ENCODE data around the gene ZNF548.
"Not testable (repeated sequence)": the region's sequence is repeated elsewhere in the genome, so short reads cannot be mapped to it uniquely, and the experiment has no call there.

ZNF548 gene

DNA sequence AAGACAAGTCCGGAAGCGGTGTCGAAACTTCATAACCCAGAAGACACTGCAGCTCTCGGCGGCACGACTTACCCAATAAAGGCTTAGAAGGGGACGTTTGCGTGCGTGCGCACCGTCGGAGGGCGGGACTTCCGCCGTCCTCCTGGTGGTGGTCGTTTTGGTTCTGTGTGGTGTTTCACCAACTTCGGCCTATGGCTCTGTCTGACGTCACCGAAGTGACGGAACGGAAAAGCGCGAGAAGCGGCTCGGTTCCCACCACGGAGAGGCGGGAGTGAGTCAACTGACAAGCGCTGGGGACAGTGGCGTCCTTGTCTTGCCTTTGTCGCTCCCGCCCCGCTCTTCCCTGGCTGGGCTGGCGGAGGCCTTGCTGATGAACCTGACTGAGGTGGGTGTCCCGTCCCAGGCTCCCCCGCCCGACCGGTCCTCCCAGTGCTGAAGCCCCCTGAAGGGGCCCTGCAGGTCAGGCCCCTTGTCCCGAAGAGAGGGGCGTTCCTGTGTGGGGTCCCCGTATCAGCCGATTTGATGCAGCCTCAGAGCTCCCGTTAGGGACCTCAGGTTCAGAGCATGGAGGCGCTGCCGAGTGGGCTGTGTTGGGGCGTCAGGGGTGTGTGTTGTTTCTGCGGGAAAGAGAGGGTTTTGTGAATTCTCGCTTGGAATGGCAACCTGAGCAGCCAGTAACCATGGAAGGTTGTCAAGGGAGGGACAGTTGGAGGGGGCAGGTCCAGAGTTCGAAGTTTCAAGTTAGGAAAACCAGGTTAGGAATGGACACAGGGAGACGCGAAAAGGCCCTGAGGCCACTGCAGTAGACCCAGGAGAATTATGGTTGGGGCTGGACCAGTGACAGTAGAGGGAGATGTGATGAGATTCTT is at the start of gene ZNF548:
Gene ZNF548, plus strand, starts transcription at position 125 of the 869 bp plus-strand sequence. Its CDS starts 246 bp downstream, at position 371.
- DNase-seq = peak; percentile 97

DNA sequence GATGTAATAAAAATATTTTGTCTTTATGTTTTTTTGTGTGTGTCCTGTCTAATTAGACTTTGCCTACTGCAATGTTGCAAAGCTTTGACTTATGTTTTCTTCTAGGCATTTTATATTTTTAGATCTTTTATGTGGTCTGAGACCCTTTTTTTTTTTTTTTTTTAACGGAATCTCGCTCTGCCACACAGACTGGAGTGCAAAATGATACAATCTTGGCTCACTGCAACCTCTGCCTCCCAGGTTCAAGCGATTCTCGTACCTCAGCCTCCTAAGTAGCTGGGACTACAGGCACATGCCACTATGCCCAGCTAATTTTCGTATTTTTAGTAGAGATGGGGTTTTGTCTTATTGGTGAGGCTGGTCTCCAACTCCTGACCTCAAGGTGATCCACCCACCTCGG is 47.1 kb upstream of the ZNF548 start:
- no peak for DNase-seq

DNA sequence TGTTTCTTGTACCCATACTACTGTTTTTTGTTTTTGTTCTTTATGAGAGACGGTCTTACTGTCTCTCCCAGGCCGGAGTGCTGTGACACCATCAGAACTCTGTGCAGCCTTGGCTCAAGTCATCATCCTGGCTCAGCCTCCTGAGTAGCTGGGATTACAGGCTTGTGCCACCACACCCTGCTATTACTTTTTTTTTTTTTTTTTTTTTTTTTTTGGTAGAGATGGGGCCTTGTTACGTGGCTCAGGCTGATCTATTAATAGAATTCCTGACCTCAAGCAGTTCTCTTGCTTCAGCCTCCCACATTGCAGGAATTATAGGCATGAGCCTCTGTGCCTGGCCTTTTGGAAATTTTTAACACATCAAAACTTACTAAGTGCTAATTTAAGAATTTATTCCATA is 41.5 kb upstream of the ZNF548 start:
- DNase-seq = no peak

DNA sequence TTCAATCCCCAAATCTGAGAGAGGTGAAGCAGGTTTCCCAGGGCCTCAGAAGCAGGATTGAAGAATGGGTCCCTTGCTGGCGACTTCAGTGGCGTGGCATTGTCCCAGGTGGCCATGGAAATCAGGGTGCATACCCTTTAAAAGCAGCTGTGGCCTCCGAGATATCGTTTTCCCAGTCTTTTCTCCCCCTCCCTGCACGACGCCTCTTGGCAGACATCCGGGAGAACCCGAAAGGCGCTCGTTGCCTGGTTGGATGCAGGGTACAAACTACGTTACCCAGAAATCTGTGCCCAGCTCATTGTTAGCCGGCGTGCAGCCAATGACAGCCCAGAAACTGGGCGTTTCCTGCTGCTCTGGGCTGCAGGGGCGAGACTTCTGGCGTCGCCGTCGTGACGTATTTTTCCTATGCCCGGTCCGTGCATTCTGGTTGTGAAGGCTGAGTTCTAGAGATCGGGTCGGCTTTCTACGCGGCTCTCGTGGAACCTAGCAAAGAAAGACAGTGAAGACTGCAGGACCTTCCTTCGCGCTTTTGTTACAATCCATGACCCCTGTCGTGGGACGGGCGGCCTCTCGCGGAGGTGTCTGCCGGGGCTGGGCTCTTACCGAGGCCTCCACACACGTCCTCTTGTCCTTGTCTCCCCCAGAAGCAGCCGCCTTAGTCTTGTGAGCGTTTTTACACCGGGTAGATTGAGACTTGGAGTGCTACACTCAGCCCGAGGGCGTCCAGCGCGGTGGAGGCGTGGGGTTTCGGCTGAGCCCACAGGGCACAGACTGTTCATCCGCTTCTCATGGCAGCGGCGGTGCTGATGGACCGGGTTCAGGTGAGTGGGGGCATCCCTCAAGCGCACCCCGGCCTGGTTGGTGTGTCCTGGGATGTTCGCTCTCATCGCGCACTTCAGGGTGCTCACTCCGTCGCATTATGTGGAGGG is 38.5 kb upstream of the ZNF548 start, which contains the start of gene ZNF304:
Gene ZNF304, plus strand, starts transcription at position 395 of the 929 bp plus-strand sequence. Its CDS starts 394 bp downstream, at position 789.
- DNase-seq = peak; percentile 83

DNA sequence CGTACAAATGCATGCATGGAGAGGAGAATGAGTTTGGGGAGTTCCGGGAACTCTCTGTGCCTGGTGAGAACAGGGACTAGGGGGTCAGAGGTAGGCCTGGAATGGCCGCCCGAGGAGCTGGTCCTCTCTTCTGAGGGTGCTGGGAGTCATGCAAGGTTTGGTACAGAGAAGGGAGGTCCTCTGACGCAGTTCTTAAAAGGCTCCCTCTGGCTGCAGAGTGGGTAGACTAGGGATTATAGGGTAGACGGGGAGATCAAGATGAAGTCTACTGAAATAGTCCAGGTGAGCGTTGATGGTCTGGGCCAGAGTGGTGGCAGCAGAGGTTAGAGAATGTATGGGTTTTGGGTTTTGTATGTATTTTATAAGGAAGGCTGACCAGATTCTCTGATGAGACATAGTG is 37.8 kb upstream of the ZNF548 start:
- no peak for DNase-seq

DNA sequence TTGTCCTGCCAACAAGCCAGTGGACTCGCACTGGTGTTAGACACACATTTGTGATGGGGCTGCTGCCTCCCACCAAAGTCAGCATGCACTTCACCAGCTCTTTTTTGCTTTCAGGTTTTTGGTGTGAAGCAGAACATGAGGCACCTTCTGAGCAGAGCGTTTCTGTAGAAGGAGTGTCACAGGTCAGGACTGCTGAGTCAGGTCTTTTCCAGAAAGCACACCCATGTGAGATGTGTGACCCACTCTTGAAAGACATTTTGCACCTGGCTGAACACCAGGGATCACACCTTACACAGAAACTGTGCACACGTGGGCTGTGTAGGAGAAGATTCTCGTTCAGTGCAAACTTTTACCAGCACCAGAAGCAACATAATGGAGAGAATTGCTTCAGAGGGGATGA is 33.7 kb upstream of the ZNF548 start:
- DNase-seq = no peak

DNA sequence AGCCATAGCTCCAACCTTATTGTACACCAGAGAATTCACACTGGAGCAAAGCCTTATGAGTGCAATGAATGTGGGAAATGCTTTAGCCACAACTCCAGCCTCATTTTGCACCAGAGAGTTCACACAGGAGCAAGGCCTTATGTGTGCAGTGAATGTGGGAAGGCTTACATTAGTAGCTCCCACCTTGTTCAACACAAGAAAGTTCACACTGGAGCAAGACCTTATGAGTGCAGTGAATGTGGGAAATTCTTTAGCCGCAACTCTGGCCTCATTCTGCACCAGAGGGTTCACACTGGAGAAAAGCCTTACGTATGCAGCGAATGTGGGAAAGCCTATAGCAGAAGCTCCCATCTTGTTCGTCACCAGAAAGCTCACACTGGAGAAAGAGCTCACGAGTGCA is 32.2 kb upstream of the ZNF548 start:
- no peak for DNase-seq

DNA sequence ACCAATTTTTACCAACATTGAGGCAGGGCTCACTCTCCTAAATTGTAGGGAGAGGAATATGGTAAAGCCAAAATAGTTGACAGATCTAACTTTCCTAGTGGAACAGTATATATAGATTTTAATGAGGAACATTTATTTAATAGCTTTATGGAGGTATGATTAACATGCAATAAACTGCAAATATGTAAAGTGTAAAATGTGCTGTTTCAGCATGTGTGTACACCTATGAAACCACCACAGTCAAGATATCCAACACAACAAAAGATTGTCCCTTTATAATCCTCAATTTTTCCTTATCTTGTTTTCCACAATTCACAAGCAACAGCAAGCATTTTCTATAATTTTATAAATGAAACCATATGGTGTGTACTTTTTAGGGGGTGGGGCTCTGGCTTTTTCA is 30.4 kb upstream of the ZNF548 start:
- no peak for DNase-seq

DNA sequence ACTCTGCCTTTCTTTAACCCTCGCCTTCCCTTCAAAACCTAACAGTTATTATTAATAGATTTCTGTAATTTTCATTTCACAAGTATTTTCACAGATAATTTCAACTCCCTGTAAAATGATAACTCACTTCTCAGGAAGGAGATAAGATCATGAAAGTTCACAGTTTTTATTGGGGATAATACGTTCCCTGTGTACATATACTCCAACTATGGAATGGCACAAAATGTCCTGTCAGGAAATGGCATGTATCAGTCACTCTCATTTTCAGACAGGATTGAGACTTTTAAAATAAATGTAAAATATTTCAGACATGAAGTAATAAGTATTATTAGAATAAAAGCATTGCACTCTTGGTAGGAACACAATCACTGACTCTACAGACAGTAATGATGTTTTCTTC is 27.2 kb upstream of the ZNF548 start:
- no peak for DNase-seq

DNA sequence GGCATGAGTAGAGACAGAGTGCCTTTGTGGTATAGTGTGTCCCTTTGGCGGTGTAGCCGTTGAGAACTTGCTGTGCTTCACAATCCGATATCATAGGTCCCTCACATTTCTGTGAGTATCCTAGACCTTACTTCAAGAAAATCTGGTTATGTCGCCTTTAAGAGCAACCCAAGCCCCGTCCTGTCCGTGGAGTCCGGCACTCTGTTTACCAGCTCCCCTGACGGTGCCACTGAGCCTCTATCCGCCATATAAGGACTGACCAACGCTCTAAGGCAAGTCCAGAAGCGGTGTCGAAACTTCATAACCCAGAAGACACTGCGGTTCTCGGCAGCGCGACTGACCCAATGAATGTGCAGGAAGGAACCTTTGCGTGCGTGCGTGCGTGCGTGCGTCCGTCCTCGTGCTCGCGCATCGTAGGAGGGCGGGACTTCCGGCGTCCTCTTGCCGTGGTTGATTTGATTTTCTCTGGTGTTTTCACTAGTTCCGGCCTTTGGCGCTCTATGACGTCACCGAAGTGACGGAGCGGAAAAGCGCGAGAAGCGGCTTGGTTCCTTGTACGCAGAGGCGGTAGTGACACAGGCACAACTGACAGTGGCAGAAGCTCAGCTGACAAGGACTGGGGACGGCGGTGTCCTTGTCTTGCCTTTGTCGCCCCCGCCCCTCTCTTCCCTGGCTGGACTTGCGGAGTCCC is 26.5 kb upstream of the ZNF548 start, which contains the start of the genes TRAPPC2B and ZNF547:
Gene TRAPPC2B, plus strand, starts transcription at position 555 of the 691 bp plus-strand sequence. CDS start 1,283 bp downstream, outside the sequence.
Gene ZNF547, plus strand, starts transcription at position 555 of the 691 bp plus-strand sequence. CDS start 5,005 bp downstream, outside the sequence.
- DNase-seq = peak; percentile 98

DNA sequence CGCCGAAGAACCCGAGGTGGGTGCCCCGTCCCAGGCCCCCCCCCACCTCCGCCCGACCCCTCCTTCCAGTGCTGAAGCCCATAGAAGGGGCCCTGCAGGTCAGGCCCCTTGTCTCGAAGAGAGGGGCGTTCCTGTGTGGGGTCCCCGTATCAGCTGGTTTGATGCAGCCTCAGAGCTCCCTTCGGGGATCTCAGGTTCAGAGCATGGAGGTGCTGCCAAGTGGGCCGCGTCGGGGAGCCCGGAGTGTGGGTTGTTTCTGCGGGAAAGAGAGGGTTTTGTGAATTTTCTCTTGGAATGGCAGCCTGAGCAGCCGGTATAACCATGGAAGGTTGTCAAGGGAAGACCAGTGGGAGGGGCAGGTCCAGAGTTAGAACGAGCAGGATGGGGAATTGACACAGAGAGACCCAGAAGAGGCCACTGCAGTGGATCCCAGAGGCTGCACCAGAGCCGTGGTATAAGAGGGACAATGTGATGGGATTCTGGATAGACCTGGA is 25.9 kb upstream of the ZNF548 start:
- peak; percentile 16 for DNase-seq

DNA sequence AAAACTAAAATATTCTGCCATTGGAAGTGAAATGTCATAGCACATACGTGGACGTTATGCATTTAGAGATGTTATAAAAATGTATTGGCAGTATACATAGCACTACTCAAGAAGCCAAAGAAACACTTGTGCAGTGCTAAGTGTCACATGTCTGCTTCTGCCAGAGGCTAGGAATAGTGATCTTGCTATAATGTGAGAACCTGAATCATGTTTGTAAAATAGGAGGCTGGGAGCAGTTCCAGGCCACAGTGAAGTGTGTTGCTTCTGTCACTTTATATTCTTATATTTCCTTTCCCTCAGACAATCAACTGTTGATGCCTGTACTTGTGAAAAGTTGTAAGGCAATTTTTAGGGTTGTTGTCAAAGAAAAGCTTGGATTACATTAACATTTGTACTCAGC is 22.9 kb upstream of the ZNF548 start:
- DNase-seq = no peak

DNA sequence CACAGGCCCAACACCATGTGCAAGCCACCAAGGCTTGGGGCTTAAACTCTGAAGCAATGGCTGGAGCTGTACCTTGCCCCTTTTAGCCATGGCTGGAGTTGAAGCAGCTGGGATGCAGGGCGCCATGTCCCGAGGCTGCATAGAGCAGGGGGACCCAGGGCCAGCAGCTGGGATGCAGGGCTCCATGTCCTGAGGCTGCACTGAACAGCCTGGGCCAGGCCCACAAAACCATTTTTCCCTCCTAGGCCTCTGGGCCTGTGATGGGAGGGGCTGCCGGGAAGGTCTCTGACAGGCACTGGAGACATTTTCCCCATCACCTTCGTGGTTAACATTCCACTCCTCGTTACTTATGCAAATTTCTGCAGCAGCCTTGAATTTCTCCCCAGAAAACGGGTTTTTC is 15.5 kb upstream of the ZNF548 start:
- DNase-seq = no peak

DNA sequence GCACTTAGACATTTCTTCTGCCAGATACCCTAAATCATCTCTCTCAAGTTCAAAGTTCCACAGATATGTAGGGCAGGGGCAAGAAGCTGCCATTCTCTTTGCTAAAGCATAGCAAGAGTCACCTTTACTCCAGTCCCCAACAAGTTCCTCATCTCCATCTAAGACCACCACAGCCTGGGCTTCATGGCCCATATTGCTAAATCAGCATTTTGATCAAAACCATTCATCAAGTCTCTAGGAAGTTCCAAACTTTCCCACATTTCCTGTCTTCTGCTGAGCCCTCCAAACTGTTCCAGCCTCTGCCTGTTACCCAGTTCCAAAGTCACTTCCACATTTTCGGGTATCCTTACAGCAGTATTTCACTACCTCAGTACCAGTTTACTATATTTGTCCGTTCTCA is 15.0 kb upstream of the ZNF548 start:
- not testable (repeated sequence) for DNase-seq

DNA sequence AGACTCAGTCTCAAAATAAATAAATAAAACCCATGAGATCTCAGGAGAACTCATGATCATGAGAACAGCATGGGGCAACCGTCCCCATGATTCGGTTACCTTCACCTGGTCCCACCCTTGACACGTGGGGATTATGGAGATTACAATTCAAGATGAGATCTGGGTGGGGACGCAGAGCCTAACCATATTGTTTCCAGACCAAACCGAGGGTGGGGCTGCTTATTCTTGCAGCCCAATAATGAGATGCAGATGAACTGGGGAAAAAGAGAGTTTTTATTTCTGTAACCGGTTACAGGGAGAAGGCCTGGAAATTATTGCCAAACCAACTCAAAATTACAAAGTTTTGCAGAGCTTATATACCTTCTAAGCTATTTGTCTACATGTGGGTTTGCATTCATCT is 13.5 kb upstream of the ZNF548 start:
- DNase-seq = no peak

DNA sequence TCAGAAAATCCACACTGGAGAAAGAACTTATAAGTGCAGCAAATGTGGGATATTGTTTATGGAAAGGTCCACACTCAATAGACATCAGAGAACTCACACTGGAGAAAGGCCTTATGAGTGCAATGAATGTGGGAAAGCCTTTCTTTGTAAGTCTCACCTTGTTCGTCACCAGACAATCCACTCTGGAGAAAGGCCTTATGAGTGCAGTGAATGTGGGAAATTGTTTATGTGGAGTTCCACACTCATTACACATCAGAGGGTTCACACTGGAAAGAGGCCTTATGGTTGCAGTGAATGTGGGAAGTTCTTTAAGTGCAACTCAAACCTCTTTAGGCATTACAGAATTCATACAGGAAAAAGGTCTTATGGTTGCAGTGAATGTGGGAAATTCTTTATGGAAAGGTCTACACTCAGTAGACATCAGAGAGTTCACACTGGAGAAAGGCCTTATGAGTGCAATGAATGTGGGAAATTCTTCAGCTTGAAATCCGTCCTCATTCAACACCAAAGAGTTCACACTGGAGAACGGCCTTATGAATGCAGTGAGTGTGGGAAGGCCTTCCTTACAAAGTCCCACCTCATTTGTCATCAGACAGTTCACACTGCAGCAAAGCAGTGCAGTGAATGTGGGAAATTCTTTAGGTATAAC is 12.0 kb upstream of the ZNF548 start:
- DNase-seq = no peak

DNA sequence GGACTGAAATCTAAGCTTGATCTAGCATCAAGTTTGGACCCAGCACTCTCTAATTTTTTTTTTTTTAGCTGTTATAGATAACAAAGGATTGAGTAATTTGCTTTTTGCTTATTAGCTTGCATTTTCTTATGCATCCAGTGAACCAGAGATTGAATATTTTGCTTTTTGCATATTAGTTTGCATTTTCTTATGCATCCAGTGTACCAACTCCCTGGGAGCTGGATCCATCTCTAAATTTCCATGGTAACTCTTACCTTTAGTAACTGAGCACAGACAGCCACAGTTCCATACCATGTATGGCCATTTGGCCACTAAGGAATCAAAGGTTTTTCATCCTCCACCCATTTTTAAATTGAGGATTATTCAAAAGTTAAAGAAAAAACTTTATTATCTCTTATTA is 8.7 kb upstream of the ZNF548 start:
- no peak for DNase-seq

DNA sequence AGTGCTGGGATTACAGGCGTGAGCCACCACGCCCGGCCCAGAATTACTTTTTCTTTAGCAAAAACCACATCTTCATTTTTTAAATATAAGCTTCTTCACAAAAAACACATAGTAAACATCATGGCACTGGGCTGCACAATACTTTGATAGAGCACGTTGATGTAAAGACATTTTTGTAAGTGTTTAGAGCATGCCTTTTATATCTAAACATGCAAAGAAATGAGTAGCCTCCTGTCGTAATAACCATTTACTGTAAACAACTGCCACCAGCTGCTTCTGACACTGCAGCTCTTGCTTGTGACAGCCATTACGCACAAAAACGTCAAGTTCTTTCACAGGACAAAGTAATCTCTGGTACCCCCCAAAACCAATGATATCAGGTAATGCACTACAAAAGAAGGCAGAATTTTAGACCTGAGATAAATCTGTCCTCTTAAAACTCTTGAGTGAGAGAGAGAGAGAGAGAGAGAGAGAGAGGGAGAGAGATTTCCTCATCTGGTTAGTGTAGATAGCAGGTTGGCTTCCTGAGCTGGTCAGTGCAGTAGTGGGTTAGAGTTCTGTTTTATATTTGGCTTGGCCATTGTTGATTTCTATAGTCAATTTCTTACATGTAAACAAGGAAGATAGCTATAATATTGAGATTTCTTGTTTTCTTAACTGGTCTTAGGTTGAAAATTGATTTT is 6.7 kb upstream of the ZNF548 start:
- DNase-seq = no peak

DNA sequence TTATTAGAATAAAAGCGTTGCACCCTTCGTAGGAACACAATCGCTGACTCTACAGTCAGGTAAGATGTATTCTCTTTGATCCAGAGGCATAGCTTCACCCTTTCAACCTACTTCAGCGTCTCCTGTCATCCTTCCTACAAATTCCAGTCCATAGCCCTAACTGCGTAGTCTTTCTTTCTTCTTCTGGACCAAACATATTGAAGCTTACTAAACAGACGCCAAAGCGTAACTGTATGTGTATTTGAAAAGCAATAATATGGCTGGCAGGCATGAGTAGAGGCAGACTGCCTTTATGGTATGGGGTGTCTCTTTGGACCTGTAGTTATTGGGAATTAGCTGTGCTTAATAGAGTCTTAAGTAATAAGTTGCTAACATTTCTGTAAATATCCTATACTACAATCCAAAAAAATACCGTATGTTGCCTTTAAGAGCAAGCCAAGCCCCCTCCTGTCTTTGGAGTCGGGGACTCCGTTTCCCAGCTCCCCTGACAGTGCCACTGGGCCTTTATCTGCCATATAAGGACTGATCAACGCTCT is 392 bp upstream of the ZNF548 start:
- no peak for DNase-seq

DNA sequence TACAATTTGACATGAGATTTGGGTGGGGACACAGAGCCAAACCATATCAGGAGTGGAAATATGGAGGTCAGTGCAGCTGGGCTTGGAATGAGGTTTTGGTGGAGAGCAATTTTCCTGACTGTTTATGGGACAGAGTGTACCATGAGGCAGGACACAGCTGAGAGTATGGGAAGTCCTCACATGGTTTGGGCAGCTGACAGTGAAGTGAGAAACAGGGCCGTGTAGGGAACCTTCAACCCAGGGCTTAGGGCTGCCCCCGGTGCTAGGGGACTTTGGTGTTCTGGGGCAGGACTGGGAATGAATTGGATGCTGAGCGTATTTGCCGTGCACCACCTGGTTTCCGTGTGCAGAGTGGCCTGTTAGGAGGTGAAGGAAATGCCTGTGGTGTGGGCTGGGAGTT is 6.1 kb downstream of the ZNF548 start:
- DNase-seq = no peak

DNA sequence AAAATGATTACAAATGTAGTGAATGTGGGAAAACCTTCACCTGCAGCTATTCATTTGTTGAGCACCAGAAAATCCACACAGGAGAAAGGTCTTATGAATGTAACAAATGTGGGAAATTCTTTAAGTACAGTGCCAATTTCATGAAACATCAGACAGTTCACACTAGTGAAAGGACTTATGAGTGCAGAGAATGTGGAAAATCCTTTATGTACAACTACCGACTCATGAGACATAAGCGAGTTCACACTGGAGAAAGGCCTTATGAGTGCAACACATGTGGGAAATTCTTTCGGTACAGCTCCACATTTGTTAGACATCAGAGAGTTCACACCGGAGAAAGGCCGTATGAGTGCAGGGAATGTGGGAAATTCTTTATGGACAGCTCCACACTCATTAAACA is 9.2 kb downstream of the ZNF548 start:
- no peak for DNase-seq
